Measurements from ENCODE around the gene MYBPHL.

The MYBPHL gene

DNA sequence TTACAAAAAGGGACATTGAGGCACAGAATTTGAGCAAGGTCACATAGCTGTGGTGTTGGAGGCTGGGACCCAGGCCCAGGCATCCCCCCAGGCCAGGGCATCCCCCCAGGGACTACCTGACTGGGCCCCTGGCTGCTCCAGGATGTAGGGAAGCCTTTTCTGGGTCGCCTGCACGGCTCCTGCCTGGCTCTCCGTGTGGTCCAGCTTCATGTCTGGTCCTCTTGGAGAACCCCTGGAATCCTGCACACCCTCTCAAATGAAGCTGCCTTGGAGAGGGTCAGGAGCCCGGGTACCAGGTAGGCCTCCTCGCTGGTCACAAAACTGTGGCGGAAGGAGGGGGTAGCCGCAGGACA is 58.4 kb downstream of the MYBPHL start:
- DNase-seq (ENCODE audit: low read depth) = no peak
- no peak for TF ChIP-seq CTCF (IDR thresholded peaks at IDR 0.05; ENCODE audit: insufficient read depth, low read depth, low read length, missing control alignments)

GRCh38 chr1:109247401-109248365 is 59.1 kb downstream of the MYBPHL start:
- no peak for DNase-seq (ENCODE audit: low read depth)
- no peak for TF ChIP-seq CTCF (IDR thresholded peaks at IDR 0.05; ENCODE audit: insufficient read depth, low read depth, low read length, missing control alignments)
- H3K4me3 ChIP-seq (ENCODE audit: low read length) = no peak overlapping the region

More for the DNA sequence above, 58.4 kb downstream of the MYBPHL start:
- H3K4me3 ChIP-seq (ENCODE audit: low read length) = no peak overlapping the region

DNA sequence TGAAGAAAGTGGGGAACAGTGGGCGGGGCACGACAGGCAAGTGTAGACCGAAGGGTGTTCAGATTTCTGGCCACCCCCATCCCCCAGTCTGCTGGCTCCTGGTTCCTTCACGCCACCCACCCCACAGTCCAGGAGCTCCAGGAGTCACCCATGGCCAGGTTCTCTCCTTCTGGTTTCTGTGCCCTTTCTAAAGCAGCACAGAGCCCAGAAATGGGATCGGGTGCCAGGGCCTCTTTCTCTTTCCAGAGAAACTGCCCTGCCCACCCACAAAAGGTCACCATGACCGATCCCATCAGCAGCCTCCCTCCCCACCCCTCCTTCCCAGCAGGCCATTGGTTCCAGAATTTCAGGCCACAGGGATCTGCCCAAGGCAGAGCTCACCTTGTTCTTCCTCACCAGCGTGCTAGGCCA is 60.7 kb downstream of the MYBPHL start:
- DNase-seq (ENCODE audit: low read depth) = no peak
- TF ChIP-seq CTCF (IDR thresholded peaks at IDR 0.05; ENCODE audit: insufficient read depth, low read depth, low read length, missing control alignments) = no peak
- H3K4me3 ChIP-seq (ENCODE audit: low read length) = no peak overlapping the region

- DNase-seq (ENCODE audit: low read depth) = no peak
- no peak overlapping the region for H3K4me3 ChIP-seq (ENCODE audit: low read length)
- no peak for TF ChIP-seq CTCF (IDR thresholded peaks at IDR 0.05; ENCODE audit: insufficient read depth, low read depth, low read length, missing control alignments)
Observed at GRCh38 chr1:109243860-109244552, 62.8 kb downstream of the MYBPHL start.

DNA sequence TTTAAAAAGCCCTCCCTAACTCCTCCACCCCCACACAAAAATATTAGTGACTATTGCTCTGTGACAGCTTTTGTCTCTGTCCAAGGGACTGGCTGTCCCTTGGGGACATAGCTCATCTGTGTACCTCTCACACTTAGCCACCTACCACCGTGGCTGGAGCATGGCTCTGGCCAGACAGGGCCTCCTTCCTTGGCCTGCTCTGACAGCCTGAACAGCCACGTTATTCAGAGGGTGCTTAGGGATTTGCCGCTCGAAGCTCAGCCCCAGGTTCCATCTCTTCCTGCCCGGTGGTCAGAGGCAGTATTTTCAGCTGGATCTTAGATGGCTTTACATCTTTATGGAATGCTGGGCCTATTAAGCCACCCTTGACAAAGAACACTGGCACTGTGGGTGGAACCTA is 63.6 kb downstream of the MYBPHL start:
- no peak overlapping the region for H3K4me3 ChIP-seq (ENCODE audit: low read length)
- no peak for DNase-seq (ENCODE audit: low read depth)
- TF ChIP-seq CTCF (IDR thresholded peaks at IDR 0.05; ENCODE audit: insufficient read depth, low read depth, low read length, missing control alignments) = no peak

GRCh38 chr1:109242387-109242786 is 64.4 kb downstream of the MYBPHL start:
- no peak for TF ChIP-seq CTCF (IDR thresholded peaks at IDR 0.05; ENCODE audit: insufficient read depth, low read depth, low read length, missing control alignments)
- no peak for DNase-seq (ENCODE audit: low read depth)

More at GRCh38 chr1:109242387-109242786, 64.4 kb downstream of the MYBPHL start:
- H3K4me3 ChIP-seq (ENCODE audit: low read length) = no peak overlapping the region
